HuH-7.5 (cell line): ENCODE results near the gene ARHGAP31.
"Not testable (repeated sequence)": the region's sequence is repeated elsewhere in the genome, so short reads cannot be mapped to it uniquely, and the experiment has no call there.

Experiments
- DNase-seq: peaks from one replicate; pipeline ENCODE4 v3.0.0; 2011; ENCODE audit warnings: low spot score

Gene ARHGAP31

DNA sequence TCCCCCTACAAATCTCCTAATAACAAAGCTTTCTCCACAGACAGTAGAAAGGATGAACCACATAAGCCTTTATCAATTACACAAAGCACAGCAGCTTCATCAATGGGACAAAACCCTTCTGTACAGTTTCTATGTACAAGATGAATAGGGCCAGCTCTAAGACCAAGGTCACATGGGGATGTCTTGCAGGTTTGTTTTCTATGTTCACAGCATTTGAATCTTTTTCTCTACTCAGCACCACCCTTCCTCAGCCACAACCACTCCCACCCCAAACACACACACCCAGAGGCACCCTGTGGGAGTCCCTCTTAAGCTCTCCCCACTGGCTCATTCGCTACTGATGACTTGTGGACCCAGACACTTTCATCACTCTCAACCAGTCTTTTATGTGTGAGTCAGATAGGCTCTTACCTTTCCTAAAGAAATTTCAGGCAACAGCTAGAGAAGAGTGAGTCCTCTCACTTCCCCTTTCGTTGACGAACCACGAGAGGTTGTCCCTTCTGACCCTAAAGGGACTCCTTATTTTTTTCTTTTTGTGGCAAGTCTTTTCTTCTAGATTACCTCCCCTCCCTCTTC lies 57.9 kb downstream of the ARHGAP31 start:
- DNase-seq = no peak

DNA sequence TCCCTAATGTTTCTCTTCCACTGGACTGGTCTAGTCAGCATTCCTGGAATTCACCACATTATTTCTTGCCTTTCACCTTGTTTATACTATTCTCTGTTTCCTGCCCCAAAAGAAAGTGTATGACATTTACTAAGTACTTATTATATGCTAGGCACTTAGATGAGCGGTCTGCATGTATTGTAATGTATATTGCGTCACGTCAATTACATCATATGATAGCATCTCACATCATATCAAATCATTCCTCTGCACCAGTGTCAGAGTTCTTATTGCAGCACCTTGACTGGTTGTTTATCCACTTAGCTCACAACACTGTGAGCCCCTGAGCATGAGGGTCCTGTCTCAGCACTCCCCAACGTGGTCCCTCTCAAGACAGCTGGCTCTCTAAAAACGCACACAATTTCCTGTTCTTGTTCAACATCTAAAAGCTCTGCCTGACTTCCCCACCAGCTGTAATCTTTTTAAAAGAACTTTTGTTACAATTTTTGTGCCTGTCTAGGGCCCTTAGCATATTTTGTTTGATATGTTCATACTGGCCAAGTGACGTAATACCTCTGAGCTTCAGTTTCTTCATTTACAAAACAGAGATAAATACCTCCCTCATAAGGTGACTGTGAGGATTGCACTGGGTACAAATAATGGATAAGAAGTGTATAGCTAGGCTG lies 58.8 kb downstream of the ARHGAP31 start:
- DNase-seq = no peak

GRCh38 chr3:119355608-119356007 lies 61.4 kb downstream of the ARHGAP31 start:
- DNase-seq = not testable (repeated sequence)

- DNase-seq = no peak
Observed at GRCh38 chr3:119356646-119357045, 62.5 kb downstream of the ARHGAP31 start.

GRCh38 chr3:119357190-119357589 lies 63.0 kb downstream of the ARHGAP31 start:
- no peak for DNase-seq

- DNase-seq = no peak
Observed at GRCh38 chr3:119359476-119360326, 65.5 kb downstream of the ARHGAP31 start.

DNA sequence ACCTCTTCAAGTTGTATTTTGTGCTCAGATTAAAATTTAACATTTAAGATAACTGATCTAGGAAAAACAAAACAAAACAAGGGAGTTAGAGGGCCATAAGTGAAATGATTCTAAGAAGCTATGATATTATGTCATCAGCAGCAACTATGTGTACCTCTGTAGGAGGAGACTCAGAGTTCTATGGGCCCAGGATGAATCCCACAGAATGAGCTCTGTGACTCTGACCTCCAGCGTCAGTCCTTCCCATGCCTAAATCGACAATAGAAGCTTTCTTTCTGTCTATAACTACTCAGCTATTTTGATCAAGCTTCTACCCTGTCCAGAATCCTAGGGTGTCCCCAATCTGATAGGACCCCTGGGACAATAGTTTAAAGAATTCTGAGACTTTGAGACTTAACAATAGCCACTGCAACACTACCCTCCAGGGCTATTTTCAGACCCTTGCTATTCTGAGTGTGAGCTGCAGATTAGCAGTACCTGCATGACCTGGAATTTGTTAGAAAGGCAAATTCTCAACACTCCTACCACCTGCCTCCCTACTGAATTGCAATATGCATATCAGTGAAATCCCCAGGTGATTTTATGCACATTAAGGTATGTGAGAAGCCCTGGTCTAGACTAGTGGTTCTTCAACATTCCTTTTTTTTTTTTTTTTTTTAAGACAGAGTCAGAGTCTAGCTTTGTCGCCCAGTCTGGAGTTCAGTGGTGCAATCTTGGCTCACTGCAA lies 66.7 kb downstream of the ARHGAP31 start:
- no peak for DNase-seq

GRCh38 chr3:119362010-119362409 lies 67.8 kb downstream of the ARHGAP31 start:
- DNase-seq = no peak

DNA sequence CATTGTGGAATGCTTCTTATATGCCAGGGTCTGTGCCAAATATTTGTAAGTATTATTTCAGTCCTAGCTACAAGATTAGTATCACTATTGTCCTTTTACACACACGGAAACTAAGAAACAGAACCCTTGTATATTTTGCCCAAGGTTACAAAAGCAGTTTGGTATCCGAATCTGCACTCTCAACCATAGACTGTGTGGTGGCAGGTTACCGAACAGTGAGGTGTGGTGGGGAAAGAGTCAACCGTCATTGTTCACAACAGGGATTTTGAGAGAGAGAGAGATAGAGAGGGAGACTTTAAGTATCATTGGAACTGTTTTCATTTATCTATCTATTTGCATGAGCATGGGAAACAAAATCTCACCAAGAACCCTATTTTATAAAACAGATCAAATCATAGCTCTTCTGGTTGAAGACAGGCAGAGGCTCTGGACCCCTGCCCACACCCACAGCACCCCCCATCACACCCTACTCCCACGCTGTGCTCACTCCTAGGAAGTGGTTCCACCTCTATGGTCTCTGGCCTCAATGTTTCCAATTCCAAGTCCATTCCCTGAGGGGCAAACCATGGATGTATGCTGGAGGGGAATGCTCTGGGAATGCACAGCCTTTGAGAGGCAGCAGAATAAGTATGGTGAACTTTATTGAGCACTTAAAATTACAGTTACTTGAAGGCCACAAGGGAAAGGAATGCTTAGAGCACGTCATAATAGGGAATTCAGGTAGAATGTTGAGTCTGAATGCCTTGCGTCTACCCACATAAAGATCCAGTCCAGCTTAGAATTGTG lies 69.0 kb downstream of the ARHGAP31 start:
- DNase-seq = no peak

GRCh38 chr3:119364401-119364800 lies 70.2 kb downstream of the ARHGAP31 start:
- DNase-seq = no peak

GRCh38 chr3:119365418-119365817 lies 71.2 kb downstream of the ARHGAP31 start:
- no peak for DNase-seq

DNA sequence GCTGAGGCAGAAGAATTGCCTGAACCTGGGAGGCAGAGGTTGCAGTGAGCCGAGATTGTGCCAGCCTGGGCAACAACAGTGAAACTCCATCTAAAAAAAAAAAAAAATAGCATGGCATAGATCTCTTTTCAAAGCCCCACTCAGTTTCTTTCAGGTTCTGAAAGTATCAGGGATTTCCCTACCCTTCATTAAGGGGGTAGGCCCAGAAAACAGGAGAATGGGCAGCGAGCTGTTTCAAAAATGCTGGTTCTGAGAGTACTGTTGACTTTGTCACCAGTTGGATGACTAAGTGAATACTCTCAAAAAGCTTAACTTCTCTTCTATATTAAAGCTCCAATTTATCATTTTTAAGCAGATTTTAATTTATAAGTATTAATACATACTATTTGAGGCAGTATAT lies 72.8 kb downstream of the ARHGAP31 start:
- DNase-seq = no peak

- no peak for DNase-seq
Observed at GRCh38 chr3:119368298-119368697, 74.1 kb downstream of the ARHGAP31 start.

- DNase-seq = not testable (repeated sequence)
Observed at GRCh38 chr3:119371786-119372185, 77.6 kb downstream of the ARHGAP31 start.

- no peak for DNase-seq
Observed at GRCh38 chr3:119375106-119375505, 80.9 kb downstream of the ARHGAP31 start.

- DNase-seq = no peak
Observed at GRCh38 chr3:119375510-119375909, 81.3 kb downstream of the ARHGAP31 start.

GRCh38 chr3:119376758-119377157 lies 82.6 kb downstream of the ARHGAP31 start:
- DNase-seq = no peak

DNA sequence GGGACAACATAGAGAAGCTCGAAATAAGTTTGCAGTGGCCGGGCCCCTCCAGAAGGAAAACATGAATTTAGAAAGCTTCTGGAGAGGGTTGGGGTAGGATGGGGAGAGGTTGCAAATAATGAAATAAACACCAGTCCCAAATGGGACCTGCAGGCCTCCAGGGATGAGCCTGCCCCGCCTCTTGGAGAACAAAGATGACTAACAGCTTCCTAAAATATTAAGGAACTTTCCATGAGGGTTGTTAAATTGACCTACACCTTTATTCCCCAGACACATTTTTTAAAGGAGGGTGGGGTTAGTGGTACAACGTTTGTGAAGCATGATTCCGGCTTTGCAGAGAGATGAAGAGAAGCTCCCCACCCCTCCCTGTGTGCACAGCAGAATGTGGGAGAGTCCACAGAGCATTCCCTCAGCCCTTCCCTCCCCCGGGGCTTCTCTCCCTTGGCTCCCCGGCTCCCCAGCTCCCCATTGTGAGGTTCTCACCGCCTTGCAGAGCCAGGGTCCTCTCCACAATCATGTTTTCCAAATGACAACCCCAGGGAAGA lies 84.1 kb downstream of the ARHGAP31 start:
- no peak for DNase-seq

DNA sequence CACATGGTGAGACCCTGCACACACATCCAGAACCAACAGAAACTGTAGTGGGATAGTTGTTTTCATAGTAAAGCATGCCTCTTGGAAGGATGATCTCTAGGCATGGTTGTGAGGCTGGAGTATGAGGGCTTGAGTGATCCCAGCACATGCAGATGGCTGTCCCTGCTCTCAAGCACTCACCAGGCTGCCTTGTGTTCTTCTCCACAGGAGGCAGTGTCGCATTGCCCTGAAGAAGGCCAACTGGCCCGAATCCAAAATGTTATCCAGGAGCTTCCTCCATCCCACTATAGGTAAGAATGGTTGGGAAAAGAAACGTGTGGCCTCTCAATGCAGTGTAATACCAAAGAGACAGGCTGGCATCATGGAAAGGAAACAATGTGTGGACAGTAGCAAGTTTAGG lies 86.5 kb downstream of the ARHGAP31 start:
- DNase-seq = peak; percentile 17

DNA sequence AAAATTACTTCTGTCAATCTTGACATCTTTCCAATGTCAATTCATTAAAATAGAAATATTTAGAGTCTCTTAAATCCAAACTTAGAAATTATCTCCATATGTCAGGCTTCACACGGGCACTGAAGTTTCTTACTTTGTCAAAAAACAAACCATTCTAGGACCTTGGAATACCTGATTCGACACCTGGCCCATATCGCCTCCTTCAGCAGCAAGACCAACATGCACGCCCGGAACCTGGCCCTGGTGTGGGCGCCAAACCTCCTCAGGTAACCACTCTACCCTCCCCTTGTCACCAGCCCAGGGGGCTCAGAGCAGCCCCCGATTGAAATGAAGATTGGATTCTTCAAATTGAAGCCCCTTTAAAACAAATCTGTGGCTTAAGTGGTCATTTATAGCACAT lies 88.0 kb downstream of the ARHGAP31 start:
- no peak for DNase-seq

DNA sequence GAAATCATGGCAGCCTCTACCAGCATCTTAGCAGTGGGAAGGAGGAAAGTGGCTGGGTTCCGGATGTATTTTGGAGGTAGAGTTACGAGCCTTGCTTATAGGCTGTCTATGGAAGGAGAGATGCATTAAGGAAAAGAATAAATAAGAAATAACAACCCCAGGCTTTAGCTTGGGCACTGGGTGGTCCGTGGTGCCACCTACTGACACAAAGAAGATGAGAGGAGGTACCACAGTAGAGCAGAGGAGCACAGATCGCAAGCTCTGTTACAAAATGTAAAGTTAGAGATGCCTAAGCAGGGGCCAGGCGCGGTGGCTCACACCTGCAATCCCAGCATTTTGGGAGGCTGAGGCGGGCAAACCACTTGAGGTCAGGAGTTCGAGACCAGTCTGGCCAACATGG lies 94.4 kb downstream of the ARHGAP31 start:
- no peak for DNase-seq
